AML-193 (cell line): ENCODE results near the gene SHOX.
"Not testable (repeated sequence)": the region's sequence is repeated elsewhere in the genome, so short reads cannot be mapped to it uniquely, and the experiment has no call there.

Source experiments
- DNase-seq, 2 experiments: peaks; one replicate each; lab custom pipeline; 2025; lab: John Stamatoyannopoulos, UW

The SHOX gene

DNA sequence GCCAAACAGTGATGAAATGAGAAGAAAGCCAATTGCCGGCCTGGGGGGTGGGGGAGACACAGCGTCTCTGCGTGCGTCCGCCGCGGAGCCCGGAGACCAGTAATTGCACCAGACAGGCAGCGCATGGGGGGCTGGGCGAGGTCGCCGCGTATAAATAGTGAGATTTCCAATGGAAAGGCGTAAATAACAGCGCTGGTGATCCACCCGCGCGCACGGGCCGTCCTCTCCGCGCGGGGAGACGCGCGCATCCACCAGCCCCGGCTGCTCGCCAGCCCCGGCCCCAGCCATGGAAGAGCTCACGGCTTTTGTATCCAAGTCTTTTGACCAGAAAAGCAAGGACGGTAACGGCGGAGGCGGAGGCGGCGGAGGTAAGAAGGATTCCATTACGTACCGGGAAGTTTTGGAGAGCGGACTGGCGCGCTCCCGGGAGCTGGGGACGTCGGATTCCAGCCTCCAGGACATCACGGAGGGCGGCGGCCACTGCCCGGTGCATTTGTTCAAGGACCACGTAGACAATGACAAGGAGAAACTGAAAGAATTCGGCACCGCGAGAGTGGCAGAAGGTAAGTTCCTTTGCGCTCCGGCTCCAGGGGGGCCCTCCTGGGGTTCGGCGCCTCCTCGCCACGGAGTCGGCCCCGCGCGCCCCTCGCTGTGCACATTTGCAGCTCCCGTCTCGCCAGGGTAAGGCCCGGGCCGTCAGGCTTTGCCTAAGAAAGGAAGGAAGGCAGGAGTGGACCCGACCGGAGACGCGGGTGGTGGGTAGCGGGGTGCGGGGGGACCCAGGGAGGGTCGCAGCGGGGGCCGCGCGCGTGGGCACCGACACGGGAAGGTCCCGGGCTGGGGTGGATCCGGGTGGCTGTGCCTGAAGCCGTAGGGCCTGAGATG is at the start of gene SHOX:
SHOX (plus strand) TSS at position 180 of the 885 bp plus-strand sequence; CDS start at position 287, 107 bp downstream.
- no peak for DNase-seq

GRCh38 chrX:581066-581465 is 49.5 kb upstream of the SHOX start:
- DNase-seq: no peak

- DNase-seq: no peak
Observed at GRCh38 chrX:581720-582298, 48.8 kb upstream of the SHOX start.

DNA sequence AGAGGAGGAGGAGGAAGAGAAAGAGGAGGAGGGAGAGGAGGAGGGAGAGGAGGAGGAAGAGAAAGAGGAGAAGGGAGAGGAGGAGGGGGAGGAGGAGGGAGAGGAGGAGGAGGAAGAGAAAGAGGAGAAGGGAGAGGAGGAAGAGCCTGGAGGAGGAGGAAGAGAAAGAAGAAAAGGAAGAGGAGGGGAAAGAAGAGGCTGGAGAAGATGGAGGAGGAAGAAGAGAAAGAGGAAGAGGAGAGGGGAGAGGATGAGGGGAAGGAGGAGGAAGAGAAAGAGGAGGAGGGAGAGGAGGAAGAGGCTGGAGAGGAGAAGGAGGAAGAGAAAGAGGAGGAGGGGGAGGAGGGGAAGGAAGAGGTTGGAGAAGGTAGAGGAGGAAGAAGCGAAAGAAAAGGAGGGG is 46.0 kb upstream of the SHOX start:
- DNase-seq: no peak

DNA sequence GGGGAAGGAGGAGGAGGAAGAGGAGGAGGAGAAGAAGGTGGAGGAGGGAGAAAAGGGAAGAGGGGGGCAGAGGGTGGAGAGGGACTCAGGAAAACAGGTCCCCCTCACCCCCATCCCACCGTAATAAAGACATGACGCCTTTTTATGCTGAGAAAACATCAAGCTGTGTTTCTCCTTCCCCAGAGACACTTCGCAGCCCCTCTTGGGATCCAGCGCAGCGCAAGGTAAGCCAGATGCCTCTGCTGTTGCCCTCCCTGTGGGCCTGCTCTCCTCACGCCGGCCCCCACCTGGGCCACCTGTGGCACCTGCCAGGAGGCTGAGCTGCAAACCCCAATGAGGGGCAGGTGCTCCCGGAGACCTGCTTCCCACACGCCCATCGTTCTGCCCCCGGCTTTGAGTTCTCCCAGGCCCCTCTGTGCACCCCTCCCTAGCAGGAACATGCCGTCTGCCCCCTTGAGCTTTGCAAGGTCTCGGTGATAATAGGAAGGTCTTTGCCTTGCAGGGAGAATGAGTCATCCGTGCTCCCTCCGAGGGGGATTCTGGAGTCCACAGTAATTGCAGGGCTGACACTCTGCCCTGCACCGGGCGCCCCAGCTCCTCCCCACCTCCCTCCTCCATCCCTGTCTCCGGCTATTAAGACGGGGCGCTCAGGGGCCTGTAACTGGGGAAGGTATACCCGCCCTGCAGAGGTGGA is 45.3 kb upstream of the SHOX start:
- DNase-seq: no peak

DNA sequence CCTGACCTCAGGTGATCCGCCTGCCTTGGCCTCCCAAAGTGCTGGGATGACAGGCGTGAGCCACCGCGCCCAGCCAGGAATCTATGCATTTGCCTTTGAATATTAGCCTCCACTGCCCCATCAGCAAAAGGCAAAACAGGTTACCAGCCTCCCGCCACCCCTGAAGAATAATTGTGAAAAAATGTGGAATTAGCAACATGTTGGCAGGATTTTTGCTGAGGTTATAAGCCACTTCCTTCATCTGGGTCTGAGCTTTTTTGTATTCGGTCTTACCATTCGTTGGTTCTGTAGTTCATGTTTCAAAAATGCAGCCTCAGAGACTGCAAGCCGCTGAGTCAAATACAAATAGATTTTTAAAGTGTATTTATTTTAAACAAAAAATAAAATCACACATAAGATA is 44.2 kb upstream of the SHOX start:
- no peak for DNase-seq

GRCh38 chrX:589261-589660 is 41.3 kb upstream of the SHOX start:
- not testable (repeated sequence) for DNase-seq

DNA sequence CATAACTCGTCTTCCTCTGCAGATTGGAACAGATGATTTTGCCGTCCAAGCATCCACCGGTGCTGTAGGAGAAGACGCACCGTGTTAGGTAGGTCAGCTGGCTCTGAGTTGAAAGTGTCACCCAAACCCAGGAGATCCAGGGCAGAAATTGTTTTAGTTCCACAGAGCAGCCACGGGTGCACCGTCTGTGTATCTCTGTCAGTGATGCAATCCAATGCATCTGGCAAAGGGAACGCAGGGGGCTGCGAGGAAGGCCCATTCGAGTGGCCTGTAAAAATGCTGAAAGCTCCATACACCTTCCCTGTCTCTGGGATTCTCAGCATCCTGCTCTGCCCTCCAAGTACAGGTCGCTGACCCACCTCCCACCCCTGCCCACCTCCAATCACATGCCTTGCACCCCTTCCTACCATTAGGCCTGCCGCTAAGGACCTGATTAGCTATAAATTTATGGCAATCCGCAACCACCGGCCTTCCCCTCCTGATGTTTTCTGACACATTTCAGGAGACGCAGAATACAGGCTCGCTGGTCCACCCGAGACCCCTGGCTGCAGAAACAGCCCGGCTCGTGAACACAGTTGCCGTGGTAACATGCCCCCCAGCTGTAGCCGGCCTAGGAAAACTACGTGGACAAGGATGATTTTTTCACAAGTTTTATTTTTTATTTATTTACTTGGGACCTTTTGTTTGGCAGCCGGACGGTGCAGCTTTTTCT is 39.7 kb upstream of the SHOX start:
- no peak for DNase-seq

GRCh38 chrX:599837-600715 is 30.5 kb upstream of the SHOX start:
- DNase-seq: no peak

- not testable (repeated sequence) for DNase-seq
Observed at GRCh38 chrX:603029-603428, 27.6 kb upstream of the SHOX start.

GRCh38 chrX:604616-605015 is 26.0 kb upstream of the SHOX start:
- not testable (repeated sequence) for DNase-seq

DNA sequence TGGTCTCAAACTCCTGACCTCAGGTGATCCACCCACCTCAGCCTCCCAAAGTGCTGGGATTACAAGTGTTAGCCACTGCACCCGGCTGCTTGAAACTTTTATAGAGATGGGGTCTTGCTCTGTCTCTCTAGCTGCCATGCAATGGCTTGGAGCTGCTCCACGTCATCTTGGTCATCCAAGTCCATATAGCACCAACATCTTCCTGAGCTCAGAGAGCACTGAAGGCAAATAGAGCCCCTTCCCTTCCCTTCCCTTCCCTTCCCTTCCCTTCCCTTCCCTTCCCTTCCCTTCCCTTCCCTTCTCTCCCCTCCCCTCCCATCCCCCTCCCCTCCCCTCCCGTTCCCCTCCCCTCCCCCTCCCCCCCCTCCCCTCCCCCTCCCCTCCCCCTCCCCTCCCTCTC is 22.5 kb upstream of the SHOX start:
- not testable (repeated sequence) for DNase-seq

DNA sequence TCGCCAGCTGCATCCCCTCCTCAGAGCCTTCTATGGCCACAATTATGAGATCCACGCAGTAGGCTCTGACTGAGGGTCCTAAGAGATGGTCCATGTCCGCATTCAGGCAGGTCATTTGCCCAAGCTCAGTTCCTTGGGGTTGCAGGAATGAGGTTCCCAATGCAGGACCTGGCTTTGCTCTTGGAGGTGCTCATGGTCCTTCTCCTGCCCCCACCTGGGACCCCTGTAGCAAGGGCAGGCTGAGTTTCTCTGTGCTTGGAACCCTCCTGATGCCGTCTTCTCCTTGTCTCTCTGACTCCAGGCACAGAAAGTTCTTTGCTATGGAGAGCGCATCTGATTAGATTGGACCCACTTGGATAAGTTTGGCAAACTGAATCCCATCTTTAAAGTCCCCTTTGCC is 16.5 kb upstream of the SHOX start:
- no peak for DNase-seq

DNA sequence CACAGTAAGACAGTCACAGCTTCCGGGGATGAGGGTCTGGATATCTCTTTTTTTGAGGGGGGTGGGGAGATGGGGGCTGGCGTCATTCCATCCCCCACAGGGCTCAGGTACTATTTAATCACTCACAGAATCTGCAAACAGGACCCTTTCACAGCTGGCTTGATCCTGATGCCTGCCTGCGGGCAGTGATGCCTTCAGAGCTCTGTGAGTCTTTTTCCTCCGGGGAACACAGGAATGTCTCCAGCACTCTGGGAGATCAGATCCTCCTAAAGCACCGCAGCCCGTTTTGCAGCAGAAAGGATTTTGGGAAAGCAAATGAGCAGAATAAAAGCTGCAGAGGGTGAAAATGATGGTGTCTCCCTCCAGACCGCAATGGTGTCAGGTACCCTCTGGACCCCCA is 13.2 kb upstream of the SHOX start:
- no peak for DNase-seq

- no peak for DNase-seq
Observed at GRCh38 chrX:617891-618290, 12.7 kb upstream of the SHOX start.

DNA sequence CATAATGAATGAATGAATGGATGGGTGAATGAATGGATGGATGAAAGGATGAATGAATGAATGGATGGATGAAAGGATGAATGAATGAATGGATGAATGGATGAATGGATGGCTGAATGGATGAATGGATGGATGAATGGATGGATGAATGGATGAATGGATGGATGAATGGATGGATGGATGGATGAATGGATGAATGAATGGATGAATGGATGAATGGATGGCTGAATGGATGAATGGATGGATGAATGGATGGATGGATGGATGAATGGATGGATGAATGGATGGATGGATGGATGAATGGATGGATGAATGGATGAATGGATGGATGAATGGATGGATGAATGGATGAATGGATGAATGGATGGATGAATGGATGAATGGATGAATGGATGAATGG is 12.3 kb upstream of the SHOX start:
- DNase-seq: not testable (repeated sequence)

DNA sequence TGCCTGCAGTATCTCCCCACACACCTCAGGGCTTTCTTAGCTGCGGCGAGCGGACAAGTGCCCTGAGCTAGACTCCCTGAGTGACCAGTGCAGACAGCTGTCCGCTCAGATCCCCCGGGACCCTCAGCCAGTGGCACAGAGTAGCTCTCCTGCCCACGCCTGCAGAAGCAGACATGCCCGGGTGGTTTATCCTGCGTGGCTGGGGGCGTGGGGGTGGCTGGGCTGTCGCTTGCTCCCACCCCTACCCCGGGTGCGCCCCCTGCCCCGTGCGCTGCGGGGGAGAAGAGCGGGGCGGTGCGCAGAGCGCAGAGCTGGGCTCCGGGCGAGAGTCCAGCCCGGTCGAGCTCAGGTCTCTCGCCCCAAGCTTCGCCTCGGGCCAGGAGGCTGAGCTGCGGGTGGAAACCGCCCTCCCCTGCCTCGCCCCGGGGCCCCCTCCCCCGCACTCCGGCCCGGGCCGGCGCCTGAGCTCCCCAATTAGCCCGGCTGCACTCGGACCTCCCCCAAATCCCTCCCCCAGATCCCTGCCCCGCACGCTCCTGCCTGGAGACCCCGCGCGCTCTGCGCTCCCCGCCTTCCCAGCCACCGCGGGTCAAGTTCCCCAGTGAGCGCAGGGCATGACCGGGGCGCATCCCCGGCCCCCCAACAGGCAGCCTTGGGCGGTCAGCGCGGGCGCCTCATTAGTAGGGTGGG is 11.7 kb upstream of the SHOX start:
- no peak for DNase-seq

DNA sequence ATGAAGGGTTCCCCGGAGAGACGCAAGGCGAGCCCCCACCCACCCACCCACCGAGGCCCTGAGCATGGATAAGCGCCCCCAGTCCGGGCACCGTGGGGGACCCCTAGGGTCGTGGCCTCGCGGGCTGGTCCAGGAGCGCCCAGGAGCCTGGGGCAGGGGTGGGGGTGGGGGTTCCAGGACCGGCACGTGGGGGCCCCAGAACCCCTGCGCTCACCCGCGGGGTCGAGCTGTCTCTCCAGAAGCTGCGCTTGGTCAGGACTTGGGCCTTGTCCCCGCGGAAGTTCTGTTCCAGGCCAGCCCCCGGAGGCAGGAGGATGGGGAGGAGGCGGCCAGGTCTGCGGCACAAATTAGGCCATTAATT is 11.2 kb upstream of the SHOX start:
- no peak for DNase-seq

DNA sequence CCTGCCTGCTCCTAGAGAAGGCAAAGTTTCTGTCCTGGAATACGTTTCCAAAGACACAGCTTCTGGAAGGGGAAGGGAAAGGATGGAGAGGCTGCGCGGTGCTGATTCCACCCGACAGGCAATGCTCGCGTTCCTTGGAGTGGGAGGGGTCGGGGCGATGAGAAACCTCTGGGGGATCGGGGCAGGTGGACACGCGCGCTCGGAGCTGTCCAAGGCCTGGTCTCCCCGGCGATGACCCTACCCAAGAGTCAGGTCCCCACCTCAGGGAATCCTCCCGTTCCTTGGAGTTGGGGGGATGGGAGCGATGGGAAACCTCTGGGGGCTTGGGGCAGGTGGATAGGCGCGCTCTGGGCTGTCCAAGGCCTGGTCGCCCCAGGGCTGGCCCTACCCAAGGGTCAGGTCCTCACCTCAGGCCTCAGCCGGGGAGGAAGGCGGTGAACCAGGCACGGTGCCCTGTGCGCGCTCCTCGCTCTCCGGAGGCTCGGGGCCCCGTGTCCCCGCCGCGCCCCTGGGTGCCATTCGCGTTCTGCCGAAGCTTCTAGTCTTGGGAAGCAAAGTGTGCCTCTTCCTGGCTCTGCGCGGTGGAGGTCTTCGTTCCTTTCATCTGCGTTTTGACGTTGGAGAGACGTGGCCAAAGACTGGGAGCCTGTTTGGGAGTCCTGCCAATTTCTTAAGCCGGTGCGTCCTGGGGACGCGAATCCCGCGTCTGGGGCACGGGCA is 10.6 kb upstream of the SHOX start:
- DNase-seq: no peak
